K562 (cell line): ENCODE results near the gene PBX4. TPM values are rescaled to one million over a fixed set of nuclear protein-coding genes. Genes with fewer than 3 reads are reported as not detected.

Experiments
- CHD4 ChIP-seq: fragments of 200-600 bp; sonication (generic); IDR thresholded peaks from 3 replicates; pipeline ENCODE4 v1.6.1; 2012; ENCODE audit warnings: low read depth, mild to moderate bottlenecking, mixed read lengths, low read length, inconsistent platforms; ENCODE audit not compliant: insufficient read depth, insufficient replicate concordance, poor library complexity, severe bottlenecking
- CTBP1 ChIP-seq: fragments of 450-650 bp; IDR thresholded peaks from 2 replicates; pipeline ENCODE4 v1.6.1; 2016; ENCODE audit warnings: borderline replicate concordance
- DACH1 ChIP-seq: fragments of 450-650 bp; IDR thresholded peaks from 2 replicates; pipeline ENCODE4 v1.6.1; 2018; ENCODE audit not compliant: partially characterized antibody
- ELF1 ChIP-seq: fragments of 200-800 bp; sonication (Bioruptor generic); IDR thresholded peaks from 2 replicates; pipeline ENCODE4 v1.6.1; 2016; ENCODE audit warnings: missing genetic modification characterization, missing compliant biosample characterization
- MBD1 ChIP-seq: fragments of 250-450 bp; sonication (Bioruptor Pico); IDR thresholded peaks from 2 replicates; pipeline ENCODE4 v1.8.0; 2022; ENCODE audit warnings: inconsistent platforms
- NR2C1 ChIP-seq, 2 experiments: fragments of 450-650 bp; IDR thresholded peaks; 2 replicates each; pipeline ENCODE4 v1.6.1; 2017; ENCODE audit warnings: mild to moderate bottlenecking in 2 of 2, antibody characterized with exemption in 1 of 2, inconsistent platforms in 1 of 2, missing compliant biosample characterization in 1 of 2, missing genetic modification characterization in 1 of 2
- PHB ChIP-seq: fragments of 250-450 bp; sonication (Bioruptor Pico); IDR thresholded peaks from 2 replicates; pipeline ENCODE4 v1.5.0; 2021
- SMAD2 ChIP-seq: fragments of 150-350 bp; IDR thresholded peaks from 2 replicates; pipeline ENCODE4 v1.6.1; 2014; ENCODE audit warnings: low read depth, mild to moderate bottlenecking, low read length
- TAL1 ChIP-seq: fragments of 450-650 bp; IDR thresholded peaks from 2 replicates; pipeline ENCODE4 v1.6.1; 2016; ENCODE audit warnings: mild to moderate bottlenecking
- ZFX ChIP-seq: sonication (generic); formaldehyde crosslinking; IDR thresholded peaks from 2 replicates; pipeline ENCODE4 v1.8.0; 2022; ENCODE audit warnings: mild to moderate bottlenecking, missing genetic modification reagents, moderate library complexity
- ZHX1 ChIP-seq: fragments of 150-350 bp; conservative IDR thresholded peaks from 2 replicates; pipeline ENCODE4 v1.6.1; 2014; ENCODE audit warnings: low read length
- ZNF134 ChIP-seq: fragments of 250-450 bp; sonication (Bioruptor Pico); conservative IDR thresholded peaks from 2 replicates; pipeline ENCODE4 v1.4.0; 2020
- ZNF197 ChIP-seq: fragments of 200-800 bp; sonication (Bioruptor generic); IDR thresholded peaks from 2 replicates; pipeline ENCODE4 v1.6.1; 2016; ENCODE audit warnings: low read depth, missing genetic modification characterization, missing compliant biosample characterization
- ZNF589 ChIP-seq: fragments of 200-800 bp; sonication (Bioruptor generic); IDR thresholded peaks from 2 replicates; pipeline ENCODE4 v1.6.1; 2016; ENCODE audit warnings: low read depth, missing genetic modification characterization, missing compliant biosample characterization
- polyA plus RNA-seq, 8 experiments: library from polyadenylated mRNA; depleted of rRNA in 4 of 8; stranded (reverse) in 5 of 8; unstranded in 3 of 8; fragments of >200 nt; fragmentation: Nextera tagmentation in 2 of 8; fragmentation: Illumina TruSeq in 1 of 8; extraction: Ambion mirVana in 2 of 8; extraction: Trizol in 1 of 8; gene quantifications; 2 replicates each; pipeline versions ENCODE4 v1.2.1 to v1.2.3, GENCODE V29; 2011 to 2014; ENCODE audit warnings: inconsistent platforms in 1 of 8, missing spikeins in 1 of 8
- total RNA-seq, 7 experiments: library from RNA; depleted of rRNA in 6 of 7; stranded (reverse); fragments of >200 nt in 6 of 7; fragmentation: Illumina TruSeq in 2 of 7; extraction: Trizol in 2 of 7; gene quantifications; 2 replicates each; pipeline versions ENCODE4 v1.2.1 to v1.2.3, GENCODE V29; 2011 to 2021; ENCODE audit warnings: low replicate concordance in 1 of 7
- TF ChIP-seq, protein P1 (sequence below): sonication (generic); formaldehyde crosslinking; IDR thresholded peaks from 2 replicates; pipeline ENCODE4 v1.8.0; 2023; ENCODE audit warnings: mild to moderate bottlenecking, missing genetic modification reagents
- TF ChIP-seq, protein P2 (sequence below): IDR thresholded peaks from 2 replicates; pipeline ENCODE4 v1.6.1; 2011; ENCODE audit warnings: borderline replicate concordance, low read depth, mild to moderate bottlenecking, moderate library complexity, low read length; ENCODE audit not compliant: insufficient read depth, poor library complexity, severe bottlenecking

Gene PBX4
- total and polyA plus RNA-seq, 9 of the 15 experiments (the other 6 are each of a cell fraction or from before 2014, with no cell fraction given) = 0.11 to 3.8 (median 1.6) TPM; not detected in 1

GRCh38 chr19:19643158-19644053 lies 24.9 kb upstream of the PBX4 start, which contains the start of gene GMIP (continued):
- TF ChIP-seq, protein P1, sequence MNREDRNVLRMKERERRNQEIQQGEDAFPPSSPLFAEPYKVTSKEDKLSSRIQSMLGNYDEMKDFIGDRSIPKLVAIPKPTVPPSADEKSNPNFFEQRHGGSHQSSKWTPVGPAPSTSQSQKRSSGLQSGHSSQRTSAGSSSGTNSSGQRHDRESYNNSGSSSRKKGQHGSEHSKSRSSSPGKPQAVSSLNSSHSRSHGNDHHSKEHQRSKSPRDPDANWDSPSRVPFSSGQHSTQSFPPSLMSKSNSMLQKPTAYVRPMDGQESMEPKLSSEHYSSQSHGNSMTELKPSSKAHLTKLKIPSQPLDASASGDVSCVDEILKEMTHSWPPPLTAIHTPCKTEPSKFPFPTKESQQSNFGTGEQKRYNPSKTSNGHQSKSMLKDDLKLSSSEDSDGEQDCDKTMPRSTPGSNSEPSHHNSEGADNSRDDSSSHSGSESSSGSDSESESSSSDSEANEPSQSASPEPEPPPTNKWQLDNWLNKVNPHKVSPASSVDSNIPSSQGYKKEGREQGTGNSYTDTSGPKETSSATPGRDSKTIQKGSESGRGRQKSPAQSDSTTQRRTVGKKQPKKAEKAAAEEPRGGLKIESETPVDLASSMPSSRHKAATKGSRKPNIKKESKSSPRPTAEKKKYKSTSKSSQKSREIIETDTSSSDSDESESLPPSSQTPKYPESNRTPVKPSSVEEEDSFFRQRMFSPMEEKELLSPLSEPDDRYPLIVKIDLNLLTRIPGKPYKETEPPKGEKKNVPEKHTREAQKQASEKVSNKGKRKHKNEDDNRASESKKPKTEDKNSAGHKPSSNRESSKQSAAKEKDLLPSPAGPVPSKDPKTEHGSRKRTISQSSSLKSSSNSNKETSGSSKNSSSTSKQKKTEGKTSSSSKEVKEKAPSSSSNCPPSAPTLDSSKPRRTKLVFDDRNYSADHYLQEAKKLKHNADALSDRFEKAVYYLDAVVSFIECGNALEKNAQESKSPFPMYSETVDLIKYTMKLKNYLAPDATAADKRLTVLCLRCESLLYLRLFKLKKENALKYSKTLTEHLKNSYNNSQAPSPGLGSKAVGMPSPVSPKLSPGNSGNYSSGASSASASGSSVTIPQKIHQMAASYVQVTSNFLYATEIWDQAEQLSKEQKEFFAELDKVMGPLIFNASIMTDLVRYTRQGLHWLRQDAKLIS (CRISPR knock-in tag) = no peak; the same call in 1 of the 2 replicates
- TF ChIP-seq PHB (CRISPR knock-in tag) (no peak), CTBP1 (peak; percentile 53; the same call in 1 of the 2 replicates), NR2C1 (IDR thresholded peaks at IDR 0.05) (0 out of 2 replicates have a peak, but pooled peaks have one; percentile 11), NR2C1 (tag; IDR thresholded peaks at IDR 0.05) (no peak), ZFX (CRISPR knock-in tag) (peak; percentile 67), TAL1 (no peak), ZHX1 (no peak), CHD4 (peak; percentile 39), ZNF134 (CRISPR knock-in tag) (no peak), MBD1 (CRISPR knock-in tag) (no peak), ZNF197 (no peak), ELF1 (tag) (peak; percentile 84), ZNF589 (CRISPR knock-in tag) (no peak), SMAD2 (no peak), DACH1 (no peak)
- TF ChIP-seq, protein P2, sequence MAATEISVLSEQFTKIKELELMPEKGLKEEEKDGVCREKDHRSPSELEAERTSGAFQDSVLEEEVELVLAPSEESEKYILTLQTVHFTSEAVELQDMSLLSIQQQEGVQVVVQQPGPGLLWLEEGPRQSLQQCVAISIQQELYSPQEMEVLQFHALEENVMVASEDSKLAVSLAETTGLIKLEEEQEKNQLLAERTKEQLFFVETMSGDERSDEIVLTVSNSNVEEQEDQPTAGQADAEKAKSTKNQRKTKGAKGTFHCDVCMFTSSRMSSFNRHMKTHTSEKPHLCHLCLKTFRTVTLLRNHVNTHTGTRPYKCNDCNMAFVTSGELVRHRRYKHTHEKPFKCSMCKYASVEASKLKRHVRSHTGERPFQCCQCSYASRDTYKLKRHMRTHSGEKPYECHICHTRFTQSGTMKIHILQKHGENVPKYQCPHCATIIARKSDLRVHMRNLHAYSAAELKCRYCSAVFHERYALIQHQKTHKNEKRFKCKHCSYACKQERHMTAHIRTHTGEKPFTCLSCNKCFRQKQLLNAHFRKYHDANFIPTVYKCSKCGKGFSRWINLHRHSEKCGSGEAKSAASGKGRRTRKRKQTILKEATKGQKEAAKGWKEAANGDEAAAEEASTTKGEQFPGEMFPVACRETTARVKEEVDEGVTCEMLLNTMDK = peak; percentile 89
